HG02840 (cell line): ENCODE results near the gene TFDP2.

ENCODE experiments used
- ATAC-seq: cut with Tn5 transposase; IDR thresholded peaks from one replicate; pipeline ENCODE4 v1.9.1; 2021; ENCODE audit warnings: mild to moderate bottlenecking, moderate library complexity, moderate number of reproducible peaks; ENCODE audit not compliant: unreplicated experiment, low FRiP score

TFDP2 gene

GRCh38 chr3:141895731-141896130, 253.6 kb downstream of the TFDP2 start:
- ATAC-seq: no peak

GRCh38 chr3:141894524-141895176, 254.7 kb downstream of the TFDP2 start:
- no peak for ATAC-seq
